GM12891 (cell line): ENCODE measurements around the gene DPEP1.

Experiments
- POLR2A ChIP-seq: IDR thresholded peaks from 2 replicates; pipeline ENCODE4 v1.6.1; 2011; ENCODE audit warnings: low read depth, low read length, control low read depth
- POU2F2 ChIP-seq: IDR thresholded peaks from 2 replicates; pipeline ENCODE4 v1.6.1; 2011; ENCODE audit warnings: low read depth, mild to moderate bottlenecking, control low read depth, low read length, moderate library complexity
- SPI1 ChIP-seq: IDR thresholded peaks from 2 replicates; pipeline ENCODE4 v1.6.1; 2011; ENCODE audit warnings: low read depth, low read length, control low read depth

- TF ChIP-seq POLR2A (no peak), SPI1 (no peak), POU2F2 (no peak)
Measured at GRCh38 chr16:89623511-89624261, 10.2 kb downstream of the DPEP1 start.
